GM23248 (cell line): ENCODE measurements around the gene MTA3. TPM values are rescaled to one million over a fixed set of nuclear protein-coding genes. Genes with fewer than 3 reads are reported as not detected.
A peak's percentile ranks its signal among the peaks of the same experiment; 100 is the strongest.

Experiments used
- DNase-seq: peaks from one replicate; pipeline ENCODE4 v3.0.0-alpha.2; 2015
- H2AFZ ChIP-seq: fragments of 200-600 bp; sonication (generic); 2 replicates; pipeline ENCODE4 v1.6.1; 2016; ENCODE audit warnings: antibody characterized with exemption
- H3F3A ChIP-seq: fragments of 200-600 bp; sonication (generic); 2 replicates; pipeline ENCODE4 v1.6.1; 2016; ENCODE audit warnings: mild to moderate bottlenecking, antibody characterized with exemption, mixed run types; ENCODE audit not compliant: insufficient read depth
- H3K27ac ChIP-seq: fragments of 200-600 bp; sonication (generic); 2 replicates; pipeline ENCODE4 v1.5.1; 2016; ENCODE audit warnings: mild to moderate bottlenecking
- H3K27me3 ChIP-seq: fragments of 200-600 bp; sonication (generic); replicated peaks from 2 replicates; pipeline ENCODE4 v1.6.1; 2016; ENCODE audit warnings: mild to moderate bottlenecking; ENCODE audit not compliant: insufficient read depth
- H3K36me3 ChIP-seq: fragments of 200-600 bp; sonication (generic); 2 replicates; pipeline ENCODE4 v1.6.1; 2016; ENCODE audit warnings: low read depth, mild to moderate bottlenecking
- H3K4me1 ChIP-seq: fragments of 200-600 bp; sonication (generic); 2 replicates; pipeline ENCODE4 v1.6.1; 2016; ENCODE audit warnings: mild to moderate bottlenecking; ENCODE audit not compliant: insufficient read depth
- H3K4me2 ChIP-seq: fragments of 200-600 bp; sonication (generic); one replicate; pipeline ENCODE4 v1.6.1; 2016; ENCODE audit warnings: mild to moderate bottlenecking; ENCODE audit not compliant: unreplicated experiment
- H3K4me3 ChIP-seq: fragments of 200-600 bp; sonication (generic); 2 replicates; pipeline ENCODE4 v1.5.1; 2016; ENCODE audit warnings: mild to moderate bottlenecking
- H3K79me2 ChIP-seq: fragments of 200-600 bp; sonication (generic); 2 replicates; pipeline ENCODE4 v1.6.1; 2016; ENCODE audit warnings: mild to moderate bottlenecking; ENCODE audit not compliant: insufficient read depth
- H3K9ac ChIP-seq: fragments of 200-600 bp; sonication (generic); 2 replicates; pipeline ENCODE4 v1.6.1; 2016; ENCODE audit warnings: mild to moderate bottlenecking
- H3K9me2 ChIP-seq: fragments of 200-600 bp; sonication (generic); 2 replicates; pipeline ENCODE4 v1.6.1; 2016; ENCODE audit warnings: mixed run types, mild to moderate bottlenecking, moderate library complexity; ENCODE audit not compliant: insufficient read depth
- H3K9me3 ChIP-seq: fragments of 200-600 bp; sonication (generic); one replicate; pipeline ENCODE4 v1.6.1; 2017; ENCODE audit warnings: low read depth
- H4K20me1 ChIP-seq: fragments of 200-600 bp; sonication (generic); 2 replicates; pipeline ENCODE4 v1.6.0; 2016; ENCODE audit not compliant: insufficient read depth
- EZH2 ChIP-seq: fragments of 200-600 bp; sonication (generic); IDR thresholded peaks from 2 replicates; pipeline ENCODE4 v1.6.1; 2018; ENCODE audit warnings: antibody characterized with exemption, mild to moderate bottlenecking; ENCODE audit not compliant: insufficient read depth, poor library complexity, severe bottlenecking
- EZH2phosphoT487 ChIP-seq: fragments of 200-600 bp; sonication (generic); IDR thresholded peaks from 2 replicates; pipeline ENCODE4 v1.6.1; 2018; ENCODE audit warnings: antibody characterized with exemption, moderate library complexity, mild to moderate bottlenecking, low read depth; ENCODE audit not compliant: insufficient read depth
- WGBS, 2 experiments: methylation state at CpG; one replicate each; pipeline ENCODE4 v1.1.6; 2015 to 2017; ENCODE audit warnings: low lambda C conversion rate in 2 of 2, low coverage in 1 of 2; ENCODE audit errors: missing lambda C conversion rate in 2 of 2; 5-methylcytosine and 5-hydroxymethylcytosine counted together
- in situ Hi-C: fragments of 300-500 bp; cut with MboI; formaldehyde crosslinking; loops from 2 replicates; pipeline ENCODE4 v1.15.0; 2020
- polyA plus RNA-seq: library from polyadenylated mRNA; unstranded; fragments of >200 nt; fragmentation: Nextera tagmentation; extraction: Ambion mirVana; gene quantifications from 2 replicates; pipeline ENCODE4 v1.2.1, GENCODE V29; 2016
- small RNA-seq: library from RNA; depleted of rRNA; stranded (forward); fragments of <200 nt; gene quantifications from one replicate; pipeline ENCODE3, GENCODE V24; 2014; ENCODE audit warnings: low read depth, low replicate concordance
- total RNA-seq: library from RNA; depleted of rRNA; stranded (reverse); fragments of >200 nt; shearing (Covaris generic); gene quantifications from 2 replicates; pipeline ENCODE4 v1.2.3, GENCODE V29; 2014; rRNA removed

The MTA3 gene
- total and polyA plus RNA-seq, 2 experiments from 2014 or later = 25.7 to 29.7 TPM

GRCh38 chr2:42802150-42802549 lies 233.7 kb downstream of the MTA3 start:
- Histone ChIP-seq H3K27ac (no peak overlapping the region), H4K20me1 (no peaks in the 10 kb centered on the region), H3K9ac (no peak overlapping the region), H3K79me2 (no peaks in the 10 kb centered on the region), H3K36me3 (no peaks in the 10 kb centered on the region), H3F3A (no peaks in the 10 kb centered on the region), H3K9me2 (no peaks in the 10 kb centered on the region), H3K4me1 (no peaks in the 10 kb centered on the region), H3K9me3 (no peaks in the 10 kb centered on the region), H2AFZ (no peak overlapping the region), H3K4me2 (no peak overlapping the region), H3K4me3 (no peak overlapping the region), H3K27me3 (no peaks in the 10 kb centered on the region)
- no peak for DNase-seq
- TF ChIP-seq EZH2 (no peak), EZH2phosphoT487 (no peak)
- in situ Hi-C loops = no loop called here
- WGBS, 2 experiments = 68 to 77% methylated on average over 6 of the region's 6 CpGs

- DNase-seq = peak; percentile 35
- H3F3A ChIP-seq = peaks cover 5% of the 10 kb centered on the region
- no peak for TF ChIP-seq EZH2
- no peak for TF ChIP-seq EZH2phosphoT487
- in situ Hi-C loops = no loop called here
- H3K36me3 ChIP-seq = no peaks in the 10 kb centered on the region
- no peaks in the 10 kb centered on the region for H3K9me3 ChIP-seq
- H3K4me1 ChIP-seq = peaks cover 4% of the 10 kb centered on the region
- H4K20me1 ChIP-seq = no peaks in the 10 kb centered on the region
- H3K9ac ChIP-seq = no peak overlapping the region
- H3K27ac ChIP-seq = no peak overlapping the region
- no peak overlapping the region for H2AFZ ChIP-seq
- H3K4me3 ChIP-seq = no peak overlapping the region
- no peaks in the 10 kb centered on the region for H3K9me2 ChIP-seq
- no peaks in the 10 kb centered on the region for H3K79me2 ChIP-seq
- H3K4me2 ChIP-seq = no peak overlapping the region
- WGBS, 2 experiments = 26 to 33% methylated on average over 3 of the region's 3 CpGs
- no peaks in the 10 kb centered on the region for H3K27me3 ChIP-seq
Measured at GRCh38 chr2:42804338-42804737, 235.9 kb downstream of the MTA3 start.

GRCh38 chr2:42804891-42805290 lies 236.5 kb downstream of the MTA3 start:
- TF ChIP-seq EZH2 (no peak), EZH2phosphoT487 (no peak)
- in situ Hi-C loops = no loop called here
- WGBS, 2 experiments = 74 to 77% methylated on average over 5 of the region's 5 CpGs
- no peaks in the 10 kb centered on the region for H3K79me2 ChIP-seq
- no peak overlapping the region for H3K4me3 ChIP-seq
- H3K9ac ChIP-seq = no peak overlapping the region
- no peak for DNase-seq
- H3K9me3 ChIP-seq = no peaks in the 10 kb centered on the region
- no peaks in the 10 kb centered on the region for H3K27me3 ChIP-seq
- no peak overlapping the region for H2AFZ ChIP-seq
- H4K20me1 ChIP-seq = no peaks in the 10 kb centered on the region
- H3F3A ChIP-seq = peaks cover 8% of the 10 kb centered on the region
- no peaks in the 10 kb centered on the region for H3K9me2 ChIP-seq
- no peak overlapping the region for H3K27ac ChIP-seq
- H3K36me3 ChIP-seq = no peaks in the 10 kb centered on the region
- H3K4me2 ChIP-seq = no peak overlapping the region
- H3K4me1 ChIP-seq = peaks cover 5% of the 10 kb centered on the region

Small RNA genes within 50 kb of the gene (small RNA-seq; reads per million reads assigned to genes)
- gene AC074375.1 = not detected
- gene RNU6-137P = not detected

Other genes starting within 250 kb of the MTA3 start
- gene COX7A2L, start 207.4 kb upstream of the MTA3 start, total RNA-seq = 202 and 220 TPM in 2 replicates
- 166 and 177 TPM in 2 replicates for gene COX7A2L, start 207.4 kb upstream of the MTA3 start, polyA plus RNA-seq
- gene KCNG3, start 74.7 kb upstream of the MTA3 start, total RNA-seq = not detected in 2 replicates
- not detected in 2 replicates for gene KCNG3, start 74.7 kb upstream of the MTA3 start, polyA plus RNA-seq
- gene OXER1, start 195.5 kb downstream of the MTA3 start, total RNA-seq = not detected in 2 replicates
- gene OXER1, start 195.5 kb downstream of the MTA3 start, polyA plus RNA-seq = not detected in 2 replicates
- gene HAAO, start 224.0 kb downstream of the MTA3 start, total RNA-seq = not detected in 2 replicates
- gene HAAO, start 224.0 kb downstream of the MTA3 start, polyA plus RNA-seq = 0.36 TPM in 1 of 2 replicates, not detected in the other